GM12878 (cell line): Measurements from ENCODE around the gene PHKB.

Experiments
- CREB1 ChIP-seq: IDR thresholded peaks from 2 replicates; pipeline ENCODE4 v1.6.1; 2012; ENCODE audit warnings: low read depth, mild to moderate bottlenecking, inconsistent platforms
- EGR1 ChIP-seq, 2 experiments: IDR thresholded peaks; 1 replicate in 1 of 2; 2 replicates in 1 of 2; pipeline ENCODE4 v1.6.1; 2011 to 2012; ENCODE audit warnings: low read depth in 2 of 2, low read length in 2 of 2, borderline replicate concordance in 1 of 2, mild to moderate bottlenecking in 1 of 2, moderate library complexity in 1 of 2
- EZH2 ChIP-seq: IDR thresholded peaks from 2 replicates; pipeline ENCODE4 v1.6.1; 2012; ENCODE audit warnings: low read depth, mild to moderate bottlenecking, control low read depth, inconsistent platforms, low read length, borderline replicate concordance; ENCODE audit not compliant: control insufficient read depth
- FOS ChIP-seq: IDR thresholded peaks from 3 replicates; pipeline ENCODE4 v1.6.1; 2011; ENCODE audit warnings: borderline replicate concordance; ENCODE audit not compliant: insufficient read length; ENCODE audit errors: extremely low read depth
- NFYB ChIP-seq: IDR thresholded peaks from 2 replicates; pipeline ENCODE4 v1.6.1; 2011; ENCODE audit warnings: low read depth, mild to moderate bottlenecking, low read length, improper control_type of control experiment, moderate library complexity; ENCODE audit not compliant: insufficient read depth
- NRF1 ChIP-seq: conservative IDR thresholded peaks from 2 replicates; pipeline ENCODE4 v1.6.1; 2011; ENCODE audit warnings: mild to moderate bottlenecking, low read depth, low read length, improper control_type of control experiment
- PAX5 ChIP-seq: IDR thresholded peaks from 2 replicates; pipeline ENCODE4 v1.6.1; 2011; ENCODE audit warnings: low read depth, low read length, borderline replicate concordance
- POLR2AphosphoS5 ChIP-seq: IDR thresholded peaks from 2 replicates; pipeline ENCODE4 v1.6.1; 2011; ENCODE audit warnings: mild to moderate bottlenecking, low read length, inconsistent platforms
- RFX5 ChIP-seq: IDR thresholded peaks from 2 replicates; pipeline ENCODE4 v1.6.1; 2011; ENCODE audit warnings: low read depth, low read length, improper control_type of control experiment
- SIN3A ChIP-seq: IDR thresholded peaks from 2 replicates; pipeline ENCODE4 v1.6.1; 2012; ENCODE audit warnings: low read depth, low read length, improper control_type of control experiment
- TF ChIP-seq, protein P1 (sequence below), 3 experiments: IDR thresholded peaks in 2 of 3; conservative IDR thresholded peaks in 1 of 3; 2 replicates each; pipeline ENCODE4 v1.5.1; 2011; ENCODE audit warnings: low read depth in 3 of 3, low read length in 3 of 3, mild to moderate bottlenecking in 3 of 3, control low read depth in 2 of 3, moderate library complexity in 2 of 3, inconsistent platforms in 1 of 3, mixed read lengths in 1 of 3; ENCODE audit not compliant: control insufficient read depth in 2 of 3, insufficient read depth in 1 of 3; ENCODE audit errors: extremely low read depth in 1 of 3
- TF ChIP-seq, protein P2 (sequence below): IDR thresholded peaks from 2 replicates; pipeline ENCODE4 v1.6.1; 2011; ENCODE audit warnings: low read depth, low read length, improper control_type of control experiment, borderline replicate concordance

DNA sequence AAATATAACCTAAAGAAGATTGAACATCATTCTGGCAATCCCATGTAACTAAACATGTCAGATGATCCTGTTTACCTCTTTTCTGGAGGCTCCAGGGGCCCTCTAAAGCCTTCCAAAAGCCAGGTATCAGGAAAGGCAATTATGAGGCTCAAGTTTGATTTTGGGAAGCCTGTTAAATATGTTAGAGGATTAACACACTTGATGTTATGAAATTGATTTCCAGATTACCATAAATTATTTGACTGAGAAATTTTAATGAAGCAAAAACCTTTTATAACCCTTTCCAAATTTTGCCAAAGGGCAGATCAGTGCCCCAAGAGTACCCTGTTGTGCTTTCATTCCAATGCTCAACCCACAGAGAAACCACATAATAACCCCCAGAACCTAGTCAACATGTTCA lies 29.3 kb downstream of the PHKB start:
- no peak for TF ChIP-seq FOS
- TF ChIP-seq EGR1 (IDR thresholded peaks at IDR 0.05; ENCODE audit: borderline replicate concordance in 1 of 2, low read depth in 2 of 2, low read length in 2 of 2) = no peak
- no peak for TF ChIP-seq EZH2
- TF ChIP-seq RFX5 = no peak
- TF ChIP-seq PAX5 = no peak
- TF ChIP-seq, protein P1, sequence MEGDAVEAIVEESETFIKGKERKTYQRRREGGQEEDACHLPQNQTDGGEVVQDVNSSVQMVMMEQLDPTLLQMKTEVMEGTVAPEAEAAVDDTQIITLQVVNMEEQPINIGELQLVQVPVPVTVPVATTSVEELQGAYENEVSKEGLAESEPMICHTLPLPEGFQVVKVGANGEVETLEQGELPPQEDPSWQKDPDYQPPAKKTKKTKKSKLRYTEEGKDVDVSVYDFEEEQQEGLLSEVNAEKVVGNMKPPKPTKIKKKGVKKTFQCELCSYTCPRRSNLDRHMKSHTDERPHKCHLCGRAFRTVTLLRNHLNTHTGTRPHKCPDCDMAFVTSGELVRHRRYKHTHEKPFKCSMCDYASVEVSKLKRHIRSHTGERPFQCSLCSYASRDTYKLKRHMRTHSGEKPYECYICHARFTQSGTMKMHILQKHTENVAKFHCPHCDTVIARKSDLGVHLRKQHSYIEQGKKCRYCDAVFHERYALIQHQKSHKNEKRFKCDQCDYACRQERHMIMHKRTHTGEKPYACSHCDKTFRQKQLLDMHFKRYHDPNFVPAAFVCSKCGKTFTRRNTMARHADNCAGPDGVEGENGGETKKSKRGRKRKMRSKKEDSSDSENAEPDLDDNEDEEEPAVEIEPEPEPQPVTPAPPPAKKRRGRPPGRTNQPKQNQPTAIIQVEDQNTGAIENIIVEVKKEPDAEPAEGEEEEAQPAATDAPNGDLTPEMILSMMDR (IDR thresholded peaks at IDR 0.05 in 2 of 3, conservative IDR thresholded peaks at IDR 0.05 in 1 of 3; ENCODE audit: control insufficient read depth in 2 of 3, extremely low read depth in 1 of 3, insufficient read depth in 1 of 3, low read depth in 3 of 3, low read length in 3 of 3) = no peak
- TF ChIP-seq SIN3A = no peak
- TF ChIP-seq NFYB = no peak
- no peak for TF ChIP-seq CREB1
- TF ChIP-seq POLR2AphosphoS5 = no peak
- TF ChIP-seq, protein P2, sequence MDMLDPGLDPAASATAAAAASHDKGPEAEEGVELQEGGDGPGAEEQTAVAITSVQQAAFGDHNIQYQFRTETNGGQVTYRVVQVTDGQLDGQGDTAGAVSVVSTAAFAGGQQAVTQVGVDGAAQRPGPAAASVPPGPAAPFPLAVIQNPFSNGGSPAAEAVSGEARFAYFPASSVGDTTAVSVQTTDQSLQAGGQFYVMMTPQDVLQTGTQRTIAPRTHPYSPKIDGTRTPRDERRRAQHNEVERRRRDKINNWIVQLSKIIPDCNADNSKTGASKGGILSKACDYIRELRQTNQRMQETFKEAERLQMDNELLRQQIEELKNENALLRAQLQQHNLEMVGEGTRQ = no peak
- TF ChIP-seq NRF1 = no peak
